ENCODE results near the gene TSPAN18. TPM values are rescaled to one million over a fixed set of nuclear protein-coding genes. Genes with fewer than 3 reads are reported as not detected.

The TSPAN18 gene
- total RNA-seq, 1 donor from 2014 or later: 717 TPM

DNA sequence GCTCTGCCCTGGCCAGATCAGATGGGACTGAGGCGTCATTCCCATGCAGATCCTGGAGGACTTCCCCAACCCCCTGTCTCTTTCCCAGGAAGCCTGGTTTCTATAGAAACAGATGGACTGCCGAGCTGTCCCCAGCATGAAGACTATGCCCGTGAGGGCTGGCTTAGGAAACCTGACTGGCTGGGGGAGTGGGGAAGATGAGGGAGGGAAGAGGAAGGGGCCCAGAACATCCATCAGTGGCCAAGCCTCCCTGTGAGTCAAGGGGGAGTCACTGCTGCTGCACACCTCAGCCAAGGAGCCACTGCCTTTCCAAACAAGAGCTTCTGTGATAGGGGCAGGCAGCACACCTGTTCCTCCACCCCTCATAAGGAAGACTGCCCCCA lies 218.1 kb downstream of the TSPAN18 start:
- H3K27me3 Mint-ChIP-seq (ENCODE audit: unreplicated experiment): peaks cover 19% of the 10 kb centered on the region
- H3K4me3 Mint-ChIP-seq (ENCODE audit: unreplicated experiment): no peak overlapping the region
- TF ChIP-seq, protein P1, sequence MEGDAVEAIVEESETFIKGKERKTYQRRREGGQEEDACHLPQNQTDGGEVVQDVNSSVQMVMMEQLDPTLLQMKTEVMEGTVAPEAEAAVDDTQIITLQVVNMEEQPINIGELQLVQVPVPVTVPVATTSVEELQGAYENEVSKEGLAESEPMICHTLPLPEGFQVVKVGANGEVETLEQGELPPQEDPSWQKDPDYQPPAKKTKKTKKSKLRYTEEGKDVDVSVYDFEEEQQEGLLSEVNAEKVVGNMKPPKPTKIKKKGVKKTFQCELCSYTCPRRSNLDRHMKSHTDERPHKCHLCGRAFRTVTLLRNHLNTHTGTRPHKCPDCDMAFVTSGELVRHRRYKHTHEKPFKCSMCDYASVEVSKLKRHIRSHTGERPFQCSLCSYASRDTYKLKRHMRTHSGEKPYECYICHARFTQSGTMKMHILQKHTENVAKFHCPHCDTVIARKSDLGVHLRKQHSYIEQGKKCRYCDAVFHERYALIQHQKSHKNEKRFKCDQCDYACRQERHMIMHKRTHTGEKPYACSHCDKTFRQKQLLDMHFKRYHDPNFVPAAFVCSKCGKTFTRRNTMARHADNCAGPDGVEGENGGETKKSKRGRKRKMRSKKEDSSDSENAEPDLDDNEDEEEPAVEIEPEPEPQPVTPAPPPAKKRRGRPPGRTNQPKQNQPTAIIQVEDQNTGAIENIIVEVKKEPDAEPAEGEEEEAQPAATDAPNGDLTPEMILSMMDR (IDR thresholded peaks at IDR 0.05; ENCODE audit: unreplicated experiment): no peak
- no peaks in the 10 kb centered on the region for H3K9me3 Mint-ChIP-seq (ENCODE audit: unreplicated experiment)
- DNase-seq (ENCODE audit: low spot score): no peak
- H3K4me1 Mint-ChIP-seq (ENCODE audit: unreplicated experiment): peaks cover 49% of the 10 kb centered on the region
- peaks cover 30% of the 10 kb centered on the region for H3K36me3 Mint-ChIP-seq (ENCODE audit: low read depth, unreplicated experiment)
- no peak overlapping the region for H3K27ac Mint-ChIP-seq (ENCODE audit: unreplicated experiment)

DNA sequence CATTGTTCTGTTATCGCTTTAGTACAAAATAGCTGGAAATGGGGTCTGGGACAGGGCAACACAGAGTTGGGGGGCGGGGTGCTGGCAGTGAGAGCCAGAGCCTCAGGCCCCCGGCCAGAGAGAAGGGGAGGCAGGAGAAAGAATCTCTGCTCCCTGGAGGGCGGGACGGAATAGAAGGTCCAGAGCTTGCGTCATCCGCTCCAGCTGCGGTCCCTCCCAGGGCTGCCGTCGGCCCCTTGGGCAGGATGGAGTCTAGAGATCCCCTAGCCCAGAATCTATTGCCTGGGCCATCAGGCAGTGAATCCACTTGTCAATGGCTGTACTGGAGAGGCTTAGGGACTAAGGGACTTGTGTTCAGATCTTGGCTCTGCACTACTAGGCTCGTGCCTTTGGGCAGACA lies 218.9 kb downstream of the TSPAN18 start:
- Mint-ChIP-seq H3K4me1 (ENCODE audit: unreplicated experiment) (peaks cover 44% of the 10 kb centered on the region), H3K27ac (ENCODE audit: unreplicated experiment) (no peak overlapping the region), H3K9me3 (ENCODE audit: unreplicated experiment) (no peaks in the 10 kb centered on the region), H3K4me3 (ENCODE audit: unreplicated experiment) (no peak overlapping the region), H3K27me3 (ENCODE audit: unreplicated experiment) (peaks cover 13% of the 10 kb centered on the region), H3K36me3 (ENCODE audit: low read depth, unreplicated experiment) (peaks cover 22% of the 10 kb centered on the region)
- TF ChIP-seq, protein P1 (IDR thresholded peaks at IDR 0.05; ENCODE audit: unreplicated experiment): no peak
- no peak for DNase-seq (ENCODE audit: low spot score)

DNA sequence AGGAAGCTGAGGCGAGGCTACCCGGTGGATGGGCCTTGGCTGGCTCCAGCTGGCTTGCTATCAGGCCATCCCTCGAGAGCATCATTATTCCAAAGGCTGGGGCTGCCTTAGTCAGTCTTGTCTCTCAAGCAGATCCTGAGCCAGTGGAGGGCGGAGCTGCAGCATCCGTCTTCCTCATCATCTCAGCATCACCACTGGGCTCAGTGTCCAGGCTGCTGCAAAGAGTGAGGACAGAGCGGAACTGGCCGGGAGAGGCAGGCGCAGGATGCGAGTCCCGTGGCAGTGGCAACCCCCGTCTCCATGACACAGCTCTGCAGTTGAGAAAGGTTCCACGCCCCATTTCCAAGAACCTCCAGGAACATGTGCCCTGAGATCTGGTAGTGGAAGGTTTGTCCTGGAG lies 219.5 kb downstream of the TSPAN18 start:
- Mint-ChIP-seq H3K36me3 (ENCODE audit: low read depth, unreplicated experiment) (peaks cover 16% of the 10 kb centered on the region), H3K27me3 (ENCODE audit: unreplicated experiment) (peaks cover 16% of the 10 kb centered on the region), H3K27ac (ENCODE audit: unreplicated experiment) (no peak overlapping the region), H3K4me3 (ENCODE audit: unreplicated experiment) (no peak overlapping the region), H3K9me3 (ENCODE audit: unreplicated experiment) (no peaks in the 10 kb centered on the region), H3K4me1 (ENCODE audit: unreplicated experiment) (peaks cover 46% of the 10 kb centered on the region)
- no peak for DNase-seq (ENCODE audit: low spot score)
- TF ChIP-seq, protein P1 (IDR thresholded peaks at IDR 0.05; ENCODE audit: unreplicated experiment): no peak

DNA sequence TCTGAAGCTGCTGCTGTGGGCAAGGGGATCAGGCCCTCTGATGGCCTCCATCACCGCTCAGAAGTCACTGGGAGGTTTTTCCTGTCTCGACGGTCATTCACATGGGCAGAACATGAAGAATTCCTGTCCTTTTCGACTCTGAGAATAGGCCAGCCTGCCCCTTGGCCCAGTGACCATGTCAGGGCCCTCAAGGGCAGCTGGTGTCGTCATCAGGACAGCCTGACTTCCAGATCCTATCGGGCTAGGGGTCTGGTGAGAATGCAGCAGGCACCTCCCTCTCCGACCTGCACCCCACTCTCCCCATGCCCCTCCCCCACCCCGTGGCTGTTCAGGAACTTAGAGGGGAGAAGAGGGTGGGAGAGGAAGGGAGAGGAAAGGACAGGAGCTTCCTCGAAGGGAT lies 220.4 kb downstream of the TSPAN18 start:
- H3K9me3 Mint-ChIP-seq (ENCODE audit: unreplicated experiment): no peaks in the 10 kb centered on the region
- DNase-seq (ENCODE audit: low spot score): no peak
- H3K4me1 Mint-ChIP-seq (ENCODE audit: unreplicated experiment): peaks cover 46% of the 10 kb centered on the region
- peaks cover 11% of the 10 kb centered on the region for H3K36me3 Mint-ChIP-seq (ENCODE audit: low read depth, unreplicated experiment)
- no peak overlapping the region for H3K27ac Mint-ChIP-seq (ENCODE audit: unreplicated experiment)
- H3K4me3 Mint-ChIP-seq (ENCODE audit: unreplicated experiment): peak overlapping the region; percentile 31
- H3K27me3 Mint-ChIP-seq (ENCODE audit: unreplicated experiment): peaks cover 19% of the 10 kb centered on the region
- TF ChIP-seq, protein P1 (IDR thresholded peaks at IDR 0.05; ENCODE audit: unreplicated experiment): no peak

DNA sequence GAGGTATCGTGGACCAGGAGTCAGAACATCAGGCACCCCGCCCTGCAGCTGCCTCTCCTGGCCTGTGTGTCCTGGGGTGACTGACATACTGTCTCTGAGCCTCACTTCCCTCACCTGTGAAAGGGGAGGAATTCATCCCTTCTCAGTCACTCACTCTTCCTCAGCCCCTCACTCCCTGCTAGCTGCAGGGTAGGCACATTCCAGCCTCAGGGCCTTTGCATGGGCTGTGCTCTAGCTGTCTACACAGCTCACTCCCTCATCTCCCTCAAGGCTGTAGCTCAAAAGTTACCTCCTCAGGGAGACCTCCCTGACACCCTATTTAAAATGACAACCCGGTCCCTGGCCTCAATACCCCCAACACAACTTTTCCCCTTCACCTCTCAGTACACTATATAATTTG lies 221.4 kb downstream of the TSPAN18 start:
- Mint-ChIP-seq H3K4me3 (ENCODE audit: unreplicated experiment) (peak overlapping the region; percentile 91), H3K36me3 (ENCODE audit: low read depth, unreplicated experiment) (peaks cover 7% of the 10 kb centered on the region), H3K27me3 (ENCODE audit: unreplicated experiment) (peaks cover 15% of the 10 kb centered on the region), H3K9me3 (ENCODE audit: unreplicated experiment) (no peaks in the 10 kb centered on the region), H3K27ac (ENCODE audit: unreplicated experiment) (no peak overlapping the region), H3K4me1 (ENCODE audit: unreplicated experiment) (peaks cover 38% of the 10 kb centered on the region)
- TF ChIP-seq, protein P1 (IDR thresholded peaks at IDR 0.05; ENCODE audit: unreplicated experiment): no peak
- no peak for DNase-seq (ENCODE audit: low spot score)
